Measurements from ENCODE around the gene GPR107.
A peak's percentile ranks its signal among the peaks of the same experiment; 100 is the strongest.

Gene GPR107

GRCh38 chr9:130027533-130028365 is 26.0 kb upstream of the GPR107 start:
- DNase-seq (ENCODE audit: low read depth) = no peak

- no peak for DNase-seq (ENCODE audit: low read depth)
Measured at GRCh38 chr9:130028493-130029222, 25.0 kb upstream of the GPR107 start.

- DNase-seq (ENCODE audit: low read depth) = no peak
Measured at GRCh38 chr9:130029223-130029973, 24.3 kb upstream of the GPR107 start.

GRCh38 chr9:130030651-130031127 is 23.0 kb upstream of the GPR107 start:
- DNase-seq (ENCODE audit: low read depth) = no peak

- DNase-seq (ENCODE audit: low read depth) = no peak
Measured at GRCh38 chr9:130034570-130034969, 19.1 kb upstream of the GPR107 start.

- no peak for DNase-seq (ENCODE audit: low read depth)
Measured at GRCh38 chr9:130036099-130036498, 17.6 kb upstream of the GPR107 start.

- DNase-seq (ENCODE audit: low read depth) = no peak
Measured at GRCh38 chr9:130039528-130040147, 14.1 kb upstream of the GPR107 start.

- DNase-seq (ENCODE audit: low read depth) = no peak
Measured at GRCh38 chr9:130040984-130041647, 12.6 kb upstream of the GPR107 start.

- DNase-seq (ENCODE audit: low read depth) = no peak
Measured at GRCh38 chr9:130041648-130042405, 11.9 kb upstream of the GPR107 start.

GRCh38 chr9:130042406-130042884 is 11.3 kb upstream of the GPR107 start:
- no peak for DNase-seq (ENCODE audit: low read depth)

GRCh38 chr9:130042885-130043653 is 10.6 kb upstream of the GPR107 start, which contains the start of gene FNBP1:
TSS of gene FNBP1 (minus strand) at chr9:130043189. CDS start at chr9:130042975, 214 bp downstream.
- peak; percentile 56 for DNase-seq (ENCODE audit: low read depth)

GRCh38 chr9:130043654-130044623 is 9.8 kb upstream of the GPR107 start:
- no peak for DNase-seq (ENCODE audit: low read depth)

- no peak for DNase-seq (ENCODE audit: low read depth)
Measured at GRCh38 chr9:130045725-130046450, 7.8 kb upstream of the GPR107 start.

GRCh38 chr9:130049431-130050210 is 4.1 kb upstream of the GPR107 start:
- DNase-seq (ENCODE audit: low read depth) = no peak

- DNase-seq (ENCODE audit: low read depth) = no peak
Measured at GRCh38 chr9:130050462-130050861, 3.2 kb upstream of the GPR107 start.

GRCh38 chr9:130051855-130052254 is 1.9 kb upstream of the GPR107 start:
- DNase-seq (ENCODE audit: low read depth) = no peak

GRCh38 chr9:130053109-130053503 is 600 bp upstream of the GPR107 start:
- DNase-seq (ENCODE audit: low read depth) = no peak

Measured in stimulated activated CD8-positive, alpha-beta memory T cell treated with anti-CD3 and anti-CD28 coated beads, Interleukin-15, amount 100 ng/mL, for 1 hour (primary cell).